ENCODE results near the gene TBC1D24. TPM values are rescaled to one million over a fixed set of nuclear protein-coding genes. Genes with fewer than 3 reads are reported as not detected.

The TBC1D24 gene
- total RNA-seq, 1 donor from 2014 or later = 43.7 TPM

GRCh38 chr16:2505695-2506094 is 30.8 kb downstream of the TBC1D24 start:
- H3K36me3 ChIP-seq = no peaks in the 10 kb centered on the region
- no peaks in the 10 kb centered on the region for H3K27me3 ChIP-seq
- H3K4me3 ChIP-seq = no peak overlapping the region
- ATAC-seq (no peak), DNase-seq (no peak)
- no peaks in the 10 kb centered on the region for H3K9me3 ChIP-seq
- no peak for TF ChIP-seq CTCF (IDR thresholded peaks at IDR 0.05)
- peaks cover 19% of the 10 kb centered on the region for H3K4me1 ChIP-seq
- H3K27ac ChIP-seq = no peak overlapping the region
- intact Hi-C loops (cut with DNase I) = no loop called here

GRCh38 chr16:2507052-2507659 is 32.2 kb downstream of the TBC1D24 start:
- DNase-seq = peak; percentile 85
- peaks cover 15% of the 10 kb centered on the region for H3K4me1 ChIP-seq
- no peak overlapping the region for H3K4me3 ChIP-seq
- no peak for TF ChIP-seq CTCF (IDR thresholded peaks at IDR 0.05)
- H3K27ac ChIP-seq = peak overlapping the region; percentile 78
- intact Hi-C loops (cut with DNase I) = no loop called here
- no peaks in the 10 kb centered on the region for H3K27me3 ChIP-seq
- H3K36me3 ChIP-seq = no peaks in the 10 kb centered on the region
- peak; percentile 75 for ATAC-seq
- no peaks in the 10 kb centered on the region for H3K9me3 ChIP-seq

- Histone ChIP-seq H3K27ac (peak overlapping the region; percentile 78), H3K36me3 (no peaks in the 10 kb centered on the region), H3K4me1 (peaks cover 16% of the 10 kb centered on the region), H3K27me3 (no peaks in the 10 kb centered on the region), H3K9me3 (no peaks in the 10 kb centered on the region), H3K4me3 (no peak overlapping the region)
- intact Hi-C loops (cut with DNase I) = no loop called here
- ATAC-seq (peak; percentile 85), DNase-seq (peak; percentile 88)
- no peak for TF ChIP-seq CTCF (IDR thresholded peaks at IDR 0.05)
These were observed 32.7 kb downstream of the TBC1D24 start for GRCh38 chr16:2507665-2508064.

- Histone ChIP-seq H3K36me3 (no peaks in the 10 kb centered on the region), H3K27ac (no peak overlapping the region), H3K27me3 (no peaks in the 10 kb centered on the region), H3K4me1 (peaks cover 19% of the 10 kb centered on the region), H3K9me3 (no peaks in the 10 kb centered on the region), H3K4me3 (no peak overlapping the region)
- DNase-seq = no peak
- TF ChIP-seq CTCF (IDR thresholded peaks at IDR 0.05) = no peak
- no peak for ATAC-seq
- intact Hi-C loops (cut with DNase I) = no loop called here
These were observed 33.9 kb downstream of the TBC1D24 start for GRCh38 chr16:2508722-2509400.

GRCh38 chr16:2511128-2511800 is 36.3 kb downstream of the TBC1D24 start:
- H3K9me3 ChIP-seq = no peaks in the 10 kb centered on the region
- DNase-seq (peak; percentile 87), ATAC-seq (no peak)
- H3K27ac ChIP-seq = no peak overlapping the region
- no peaks in the 10 kb centered on the region for H3K27me3 ChIP-seq
- TF ChIP-seq CTCF (IDR thresholded peaks at IDR 0.05) = no peak
- no peaks in the 10 kb centered on the region for H3K36me3 ChIP-seq
- no peak overlapping the region for H3K4me3 ChIP-seq
- intact Hi-C loops (cut with DNase I) = no loop called here
- peaks cover 32% of the 10 kb centered on the region for H3K4me1 ChIP-seq

All from upper lobe of right lung (tissue), 1 donor.